WTC11 (cell line): ENCODE measurements around the gene DIRAS2. TPM values are rescaled to one million over a fixed set of nuclear protein-coding genes. Genes with fewer than 3 reads are reported as not detected.

ENCODE experiments used
- ATAC-seq: fragments of 200-7000 bp; cut with Tn5 transposase; 2 replicates; pipeline ENCODE4 v1.10.0; 2021; ENCODE audit warnings: mild to moderate bottlenecking, moderate library complexity
- CTCF ChIA-PET: fragments of 300-600 bp; sonication (Branson Sonifier 250); formaldehyde crosslinking; loops from one replicate; lab custom pipeline; 2021; ENCODE audit warnings: antibody characterized with exemption; lab: Charles Lee
- POLR2A ChIA-PET: fragments of 350-600 bp; sonication (Branson Sonifier 250); formaldehyde crosslinking; loops from one replicate; lab custom pipeline; 2021; ENCODE audit warnings: antibody characterized with exemption; lab: Charles Lee
- DNase-seq: peaks from one replicate; pipeline ENCODE4 v3.0.0; 2021; ENCODE audit warnings: low spot score
- H3K27ac Mint-ChIP-seq: 2 replicates; pipeline ENCODE4 v1.8.0; 2021; ENCODE audit warnings: mixed read lengths
- H3K27me3 Mint-ChIP-seq: 2 replicates; pipeline ENCODE4 v1.8.0; 2021; ENCODE audit warnings: low read depth, mild to moderate bottlenecking, moderate library complexity, mixed read lengths
- H3K36me3 Mint-ChIP-seq: 2 replicates; pipeline ENCODE4 v1.8.0; 2021; ENCODE audit warnings: mixed read lengths
- H3K4me1 Mint-ChIP-seq: 2 replicates; pipeline ENCODE4 v1.8.0; 2022; ENCODE audit warnings: mixed read lengths
- H3K4me3 Mint-ChIP-seq: 2 replicates; pipeline ENCODE4 v1.8.0; 2021; ENCODE audit warnings: mild to moderate bottlenecking, moderate library complexity, mixed read lengths
- H3K9me3 Mint-ChIP-seq: 2 replicates; pipeline ENCODE4 v1.8.0; 2021; ENCODE audit warnings: mixed read lengths
- AR ChIP-seq: fragments of 250-450 bp; sonication (Bioruptor Pico); IDR thresholded peaks from 2 replicates; pipeline ENCODE4 v1.9.0; 2021; ENCODE audit warnings: mild to moderate bottlenecking
- EMX1 ChIP-seq: fragments of 250-450 bp; sonication (Bioruptor Pico); IDR thresholded peaks from 2 replicates; pipeline ENCODE4 v1.8.0; 2021; ENCODE audit warnings: mild to moderate bottlenecking
- HMGA2 ChIP-seq: fragments of 250-450 bp; sonication (Bioruptor Pico); IDR thresholded peaks from 2 replicates; pipeline ENCODE4 v1.4.0; 2021; ENCODE audit warnings: mild to moderate bottlenecking, moderate library complexity
- MAX ChIP-seq: sonication (generic); formaldehyde crosslinking; IDR thresholded peaks from 2 replicates; pipeline ENCODE4 v1.8.0; 2022; ENCODE audit warnings: mild to moderate bottlenecking, missing genetic modification reagents
- PRRX2 ChIP-seq: fragments of 250-450 bp; sonication (Bioruptor Pico); IDR thresholded peaks from 2 replicates; pipeline ENCODE4 v1.8.0; 2021; ENCODE audit warnings: mild to moderate bottlenecking
- RELA ChIP-seq: sonication (generic); formaldehyde crosslinking; IDR thresholded peaks from 2 replicates; pipeline ENCODE4 v1.8.1; 2022; ENCODE audit warnings: missing genetic modification reagents, mild to moderate bottlenecking, borderline replicate concordance
- TEAD1 ChIP-seq: sonication (generic); formaldehyde crosslinking; IDR thresholded peaks from 2 replicates; pipeline ENCODE4 v1.8.0; 2022; ENCODE audit warnings: mild to moderate bottlenecking, missing genetic modification reagents
- TP53 ChIP-seq: sonication (generic); formaldehyde crosslinking; IDR thresholded peaks from 2 replicates; pipeline ENCODE4 v1.8.1; 2023; ENCODE audit warnings: mild to moderate bottlenecking, missing genetic modification reagents
- ZNF219 ChIP-seq: sonication (generic); formaldehyde crosslinking; IDR thresholded peaks from 2 replicates; pipeline ENCODE4 v1.8.0; 2023; ENCODE audit warnings: missing genetic modification reagents, mild to moderate bottlenecking, borderline replicate concordance
- ZNF232 ChIP-seq: sonication (generic); formaldehyde crosslinking; IDR thresholded peaks from 2 replicates; pipeline ENCODE4 v1.8.0; 2022; ENCODE audit warnings: mild to moderate bottlenecking, missing genetic modification reagents
- ZNF263 ChIP-seq: sonication (generic); formaldehyde crosslinking; IDR thresholded peaks from 2 replicates; pipeline ENCODE4 v1.8.1; 2022; ENCODE audit warnings: low read depth, mild to moderate bottlenecking, moderate library complexity, missing genetic modification reagents
- ZNF416 ChIP-seq: fragments of 250-450 bp; sonication (Bioruptor Pico); IDR thresholded peaks from 2 replicates; pipeline ENCODE4 v1.9.0; 2021; ENCODE audit warnings: mild to moderate bottlenecking, inconsistent platforms
- ZNF532 ChIP-seq: fragments of 250-450 bp; sonication (Bioruptor Pico); IDR thresholded peaks from 2 replicates; pipeline ENCODE4 v1.9.0; 2021; ENCODE audit warnings: mild to moderate bottlenecking, borderline replicate concordance
- total RNA-seq: library from RNA; stranded (reverse); gene quantifications from 3 replicates; pipeline ENCODE4 v1.2.3, GENCODE V29; 2021

DIRAS2 gene
- total RNA-seq, 1 experiment from 2014 or later, result 0.35 TPM

DNA sequence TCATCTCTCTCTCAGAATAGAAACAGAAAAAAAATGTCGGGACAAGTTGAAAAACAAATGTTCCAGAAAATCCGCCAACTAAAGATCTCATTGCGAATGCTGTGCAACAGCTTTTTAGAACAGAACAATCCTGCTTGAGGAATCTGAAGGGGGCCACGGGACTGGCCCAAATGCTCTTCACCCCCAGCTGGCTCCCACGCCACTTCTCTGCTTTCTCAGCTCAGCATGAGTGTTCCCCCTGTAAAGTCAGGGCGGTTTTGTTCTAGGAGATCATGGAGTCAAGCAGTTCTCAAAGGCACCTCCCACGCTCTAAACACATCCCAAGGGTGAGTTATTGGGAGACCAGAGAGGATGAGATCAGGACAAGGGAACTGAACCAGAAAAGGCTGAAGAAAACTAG, 31.5 kb downstream of the DIRAS2 start:
- ChIA-PET CTCF (no interaction called here), POLR2A (no interaction called here)
- Mint-ChIP-seq H3K27me3 (no peaks in the 10 kb centered on the region), H3K4me3 (no peak overlapping the region), H3K27ac (no peak overlapping the region), H3K9me3 (0 out of 2 replicates have a peak, but pooled peaks cover 4% of the 10 kb centered on the region), H3K4me1 (peaks cover 14% of the 10 kb centered on the region), H3K36me3 (no peaks in the 10 kb centered on the region)
- no peak for ATAC-seq
- TF ChIP-seq TP53 (CRISPR knock-in tag), result no peak
- DNase-seq, result no peak

DNA sequence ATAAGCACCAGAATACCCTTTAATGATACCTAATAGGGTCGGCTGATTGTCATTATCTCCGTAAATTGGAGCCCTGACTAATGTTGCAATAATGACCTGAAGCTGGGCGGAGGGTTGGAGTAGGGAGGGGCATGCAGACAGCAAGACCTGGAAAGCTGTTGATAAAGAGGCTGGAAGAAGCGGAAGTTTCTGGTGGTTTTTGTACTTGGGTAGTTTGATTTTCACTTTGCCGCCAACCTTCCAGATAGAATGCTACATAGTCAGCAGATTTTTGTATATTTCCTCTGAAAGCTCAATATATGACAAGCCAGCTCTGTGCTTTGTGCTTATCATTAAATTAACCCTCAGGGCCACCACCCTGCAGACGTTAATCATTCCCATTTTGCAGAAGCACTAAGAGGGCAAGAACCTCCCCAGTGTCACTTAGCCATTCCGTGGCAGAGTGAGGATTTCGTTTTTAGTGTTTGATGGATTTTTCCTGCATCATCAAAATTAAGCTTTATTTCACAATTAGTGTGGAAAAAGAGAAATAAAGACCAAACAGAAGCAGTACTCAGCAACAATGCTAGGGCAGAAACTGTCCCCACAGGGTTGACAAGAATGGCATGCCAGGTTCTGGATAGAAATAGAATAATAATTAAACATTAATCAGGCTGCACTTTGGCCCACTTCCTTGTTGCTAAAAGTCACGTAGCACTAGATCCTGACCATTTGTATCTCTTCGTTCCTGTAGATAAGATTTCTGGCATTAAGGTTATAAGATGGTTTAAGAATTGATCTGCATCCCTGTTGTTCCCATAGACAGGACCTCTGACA, 34.7 kb downstream of the DIRAS2 start:
- Mint-ChIP-seq H3K4me1 (peaks cover 5% of the 10 kb centered on the region; the same call in 1 of the 2 replicates), H3K27me3 (no peaks in the 10 kb centered on the region), H3K36me3 (no peaks in the 10 kb centered on the region), H3K4me3 (no peak overlapping the region), H3K27ac (no peak overlapping the region), H3K9me3 (no peaks in the 10 kb centered on the region)
- ATAC-seq (no peak), DNase-seq (no peak)
- ChIA-PET CTCF (no interaction called here), POLR2A (no interaction called here)
- no peak for TF ChIP-seq ZNF232 (CRISPR knock-in tag)
- no peak for TF ChIP-seq TEAD1 (CRISPR knock-in tag)
- TF ChIP-seq HMGA2 (CRISPR knock-in tag), result no peak
- TF ChIP-seq ZNF416 (CRISPR knock-in tag), result no peak
- TF ChIP-seq, all 79 proteins: peak for 0

DNA sequence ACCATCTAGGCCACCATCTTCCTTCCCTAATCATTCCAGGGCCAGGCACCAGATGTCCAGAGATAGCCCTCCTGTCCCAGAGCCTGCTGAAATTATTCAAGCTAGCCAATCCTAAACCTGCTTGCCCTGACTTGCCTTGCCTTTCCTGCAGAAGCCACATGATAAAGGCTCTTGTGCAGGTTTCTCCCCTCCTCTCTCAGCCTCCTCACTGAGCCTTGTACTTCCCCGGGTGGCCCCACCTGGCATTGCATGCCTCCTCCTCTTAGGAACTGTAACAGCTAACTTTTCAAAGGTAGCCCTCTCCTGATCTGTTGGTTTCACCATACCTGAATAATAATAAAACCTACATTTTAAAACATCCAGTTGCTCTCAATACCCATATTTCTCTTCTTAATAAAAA, 42.6 kb downstream of the DIRAS2 start:
- TF ChIP-seq PRRX2 (CRISPR knock-in tag) (no peak), MAX (CRISPR knock-in tag) (no peak), EMX1 (CRISPR knock-in tag) (no peak), ZNF219 (no peak)
- Mint-ChIP-seq H3K4me3 (no peak overlapping the region), H3K27ac (no peak overlapping the region), H3K27me3 (no peaks in the 10 kb centered on the region), H3K4me1 (peaks cover 10% of the 10 kb centered on the region), H3K9me3 (peaks cover 6% of the 10 kb centered on the region), H3K36me3 (no peaks in the 10 kb centered on the region)
- CTCF ChIA-PET, result no interaction called here
- POLR2A ChIA-PET, result no interaction called here
- DNase-seq (peak; percentile 16), ATAC-seq (peak; percentile 79)

- peaks cover 10% of the 10 kb centered on the region for H3K4me1 Mint-ChIP-seq
- TF ChIP-seq EMX1 (CRISPR knock-in tag) (no peak), ZNF263 (CRISPR knock-in tag) (no peak), AR (CRISPR knock-in tag) (no peak), RELA (CRISPR knock-in tag) (no peak), PRRX2 (CRISPR knock-in tag) (no peak), ZNF532 (CRISPR knock-in tag) (no peak)
- CTCF ChIA-PET, result no interaction called here
- H3K27me3 Mint-ChIP-seq, result peaks cover 4% of the 10 kb centered on the region; the same call in 1 of the 2 replicates
- H3K36me3 Mint-ChIP-seq, result peaks cover 7% of the 10 kb centered on the region
- ATAC-seq, result no peak
- DNase-seq, result no peak
- no peak overlapping the region for H3K4me3 Mint-ChIP-seq
- H3K9me3 Mint-ChIP-seq, result peaks cover 24% of the 10 kb centered on the region
- no peak overlapping the region for H3K27ac Mint-ChIP-seq
- POLR2A ChIA-PET, result no interaction called here
Measured at GRCh38 chr9:90598191-90598590, 44.4 kb downstream of the DIRAS2 start.
